Lung (tissue), 12 donors: ENCODE data around the gene TTC27. TPM values are rescaled to one million over a fixed set of nuclear protein-coding genes. Genes with fewer than 3 reads are reported as not detected.
A peak's percentile ranks its signal among the peaks of the same experiment; 100 is the strongest.

Experiments
- ATAC-seq: fragments of 200-7000 bp; cut with Tn5 transposase; one replicate; pipeline ENCODE4 v1.9.1; 2020; ENCODE audit warnings: moderate number of reproducible peaks; ENCODE audit not compliant: insufficient read depth, low FRiP score
- DNase-seq, 3 donors: peaks; one replicate each; pipeline ENCODE4 v3.0.0-alpha.2; 2013 to 2017
- H3K27ac ChIP-seq, 2 donors: one replicate each; pipeline ENCODE4 v1.5.1; 2013; ENCODE audit warnings: mild to moderate bottlenecking in 2 of 2, moderate library complexity in 2 of 2, control low read depth in 1 of 2, inconsistent platforms in 1 of 2, low read depth in 1 of 2, low read length in 1 of 2
- H3K27me3 ChIP-seq, 3 donors: one replicate each; pipeline ENCODE4 v1.5.1; 2013; ENCODE audit warnings: low read length in 2 of 3; ENCODE audit not compliant: control insufficient read depth in 3 of 3, insufficient read depth in 3 of 3
- H3K36me3 ChIP-seq, 4 donors: one replicate each; pipeline ENCODE4 v1.5.1; 2013; ENCODE audit warnings: low read length in 4 of 4, mild to moderate bottlenecking in 1 of 4, moderate library complexity in 1 of 4; ENCODE audit not compliant: control insufficient read depth in 4 of 4, insufficient read depth in 4 of 4
- H3K4me1 ChIP-seq, 5 donors: one replicate each; pipeline ENCODE4 v1.5.1; 2013; ENCODE audit warnings: low read length in 5 of 5, mild to moderate bottlenecking in 2 of 5, moderate library complexity in 1 of 5; ENCODE audit not compliant: control insufficient read depth in 5 of 5, insufficient read depth in 5 of 5
- H3K4me3 ChIP-seq: one replicate; pipeline ENCODE4 v1.5.1; 2013; ENCODE audit warnings: mild to moderate bottlenecking, control low read depth, moderate library complexity
- H3K9ac ChIP-seq, 2 donors: one replicate each; pipeline ENCODE4 v1.5.1; 2013; ENCODE audit warnings: low read length in 2 of 2, control low read depth in 1 of 2; ENCODE audit not compliant: insufficient read depth in 1 of 2
- H3K9me3 ChIP-seq, 4 donors: one replicate each; pipeline ENCODE4 v1.5.1; 2013; ENCODE audit warnings: low read length in 3 of 4, mild to moderate bottlenecking in 1 of 4, moderate library complexity in 1 of 4; ENCODE audit not compliant: control insufficient read depth in 4 of 4, insufficient read depth in 3 of 4
- CTCF ChIP-seq: IDR thresholded peaks from 2 replicates; pipeline ENCODE4 v1.5.1; 2012; ENCODE audit warnings: mild to moderate bottlenecking; ENCODE audit errors: control extremely low read depth, extremely low read depth
- WGBS, 2 donors: extraction: QIAGEN DNeasy Blood & Tissue Kit; methylation state at CpG; one replicate each; pipeline ENCODE4 v1.1.7; 2013; 5-methylcytosine and 5-hydroxymethylcytosine counted together
- polyA plus RNA-seq, 2 donors: library from polyadenylated mRNA; stranded (reverse); fragments of 200-250 nt; gene quantifications; one replicate each; pipeline ENCODE4 v1.2.1, GENCODE V29; 2013
- total RNA-seq, 2 donors: library from RNA; depleted of rRNA in 1 of 2; stranded (reverse); fragments of >200 nt in 1 of 2; gene quantifications; one replicate each; pipeline ENCODE4 v1.2.1, GENCODE V29; 2014 to 2021
- donor health status: control.
- donor health status: control.
- donor health status: Bipolar disorder and iron deficiency.
- donor health status: healthy.
- donor health status: DM: yes; HTN: yes; CAD: no.

The TTC27 gene
- total and polyA plus RNA-seq, 4 donors = 5.2 to 17.4 (median 12.3) TPM

- ATAC-seq = no peak
- H3K36me3 ChIP-seq = no peaks in the 10 kb centered on the region
- WGBS, 2 donors = 84 to 87% methylated on average over 2 of the region's 2 CpGs
- no peaks in the 10 kb centered on the region for H3K27me3 ChIP-seq
- H3K4me1 ChIP-seq = no peaks in the 10 kb centered on the region
- no peak overlapping the region for H3K9ac ChIP-seq
- no peaks in the 10 kb centered on the region for H3K9me3 ChIP-seq
- no peak overlapping the region for H3K27ac ChIP-seq
- H3K4me3 ChIP-seq = no peak overlapping the region
- TF ChIP-seq CTCF = no peak
- no peak for DNase-seq
Measured at GRCh38 chr2:32798829-32799228, 171.0 kb downstream of the TTC27 start.

GRCh38 chr2:32801741-32802140, 173.9 kb downstream of the TTC27 start:
- DNase-seq (no peak), ATAC-seq (no peak)
- no peak for TF ChIP-seq CTCF
- Histone ChIP-seq H3K36me3 (no peaks in the 10 kb centered on the region), H3K4me1 (peaks cover 0 to 5% (median 0%) of the 10 kb centered on the region in 5 donors), H3K27me3 (no peaks in the 10 kb centered on the region), H3K4me3 (no peak overlapping the region), H3K9ac (no peak overlapping the region), H3K27ac (no peak overlapping the region), H3K9me3 (no peaks in the 10 kb centered on the region)
- 98 to 99% methylated on average over 3 of the region's 3 CpGs for WGBS, 2 donors

- DNase-seq = no peak
- WGBS, 2 donors = 86 to 88% methylated on average over 4 of the region's 4 CpGs
- Histone ChIP-seq H3K9ac (no peak overlapping the region), H3K27ac (no peak overlapping the region), H3K36me3 (no peaks in the 10 kb centered on the region), H3K9me3 (no peaks in the 10 kb centered on the region), H3K4me3 (no peak overlapping the region), H3K4me1 (peaks cover 0 to 5% (median 0%) of the 10 kb centered on the region in 5 donors), H3K27me3 (no peaks in the 10 kb centered on the region)
- no peak for TF ChIP-seq CTCF
- no peak for ATAC-seq
Measured at GRCh38 chr2:32802877-32803276, 175.0 kb downstream of the TTC27 start.

- ATAC-seq = no peak
- Histone ChIP-seq H3K27ac (no peak overlapping the region), H3K27me3 (no peaks in the 10 kb centered on the region), H3K4me1 (peaks cover 0 to 5% (median 0%) of the 10 kb centered on the region in 5 donors), H3K9ac (no peak overlapping the region), H3K36me3 (peaks cover 0 to 3% (median 0%) of the 10 kb centered on the region in 4 donors), H3K4me3 (no peak overlapping the region), H3K9me3 (no peaks in the 10 kb centered on the region)
- DNase-seq = peak in 2 of 3 donors; percentile 35 to 40
- WGBS, 2 donors = 88 to 92% methylated on average over 2 of the region's 2 CpGs
- TF ChIP-seq CTCF = no peak
Measured at GRCh38 chr2:32804205-32804604, 176.4 kb downstream of the TTC27 start.
